Measurements from ENCODE around the gene KHDC4. TPM values are rescaled to one million over a fixed set of nuclear protein-coding genes. Genes with fewer than 3 reads are reported as not detected.

Gene KHDC4
- total and polyA plus RNA-seq, 2 of the 13 experiments (the other 11 are each of a cell fraction or from before 2014, with no cell fraction given), result 33.5 to 92.0 TPM

- peak; percentile 86; the same call in 1 of the 2 replicates for TF ChIP-seq TFE3 (CRISPR knock-in tag; IDR thresholded peaks at IDR 0.05)
- TF ChIP-seq SP140L (CRISPR knock-in tag; IDR thresholded peaks at IDR 0.05; ENCODE audit: borderline replicate concordance), result no peak
- TF ChIP-seq, protein P1, sequence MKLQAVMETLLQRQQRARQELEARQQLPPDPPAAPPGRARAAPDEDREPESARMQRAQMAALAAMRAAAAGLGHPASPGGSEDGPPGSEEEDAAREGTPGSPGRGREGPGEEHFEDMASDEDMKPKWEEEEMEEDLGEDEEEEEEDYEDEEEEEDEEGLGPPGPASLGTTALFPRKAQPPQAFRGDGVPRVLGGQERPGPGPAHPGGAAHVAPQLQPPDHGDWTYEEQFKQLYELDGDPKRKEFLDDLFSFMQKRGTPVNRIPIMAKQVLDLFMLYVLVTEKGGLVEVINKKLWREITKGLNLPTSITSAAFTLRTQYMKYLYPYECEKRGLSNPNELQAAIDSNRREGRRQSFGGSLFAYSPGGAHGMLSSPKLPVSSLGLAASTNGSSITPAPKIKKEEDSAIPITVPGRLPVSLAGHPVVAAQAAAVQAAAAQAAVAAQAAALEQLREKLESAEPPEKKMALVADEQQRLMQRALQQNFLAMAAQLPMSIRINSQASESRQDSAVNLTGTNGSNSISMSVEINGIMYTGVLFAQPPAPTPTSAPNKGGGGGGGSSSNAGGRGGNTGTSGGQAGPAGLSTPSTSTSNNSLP (IDR thresholded peaks at IDR 0.05; ENCODE audit: low read depth, low read length), result 0 out of 2 replicates have a peak, but pooled peaks have one; percentile 26
- TF ChIP-seq RNF2 (conservative IDR thresholded peaks at IDR 0.05; ENCODE audit: low read depth), result no peak
- TF ChIP-seq FOXP1 (IDR thresholded peaks at IDR 0.05), result 0 out of 2 replicates have a peak, but pooled peaks have one; percentile 15
- peak; percentile 87; the same call in 1 of the 2 replicates for TF ChIP-seq FOXP1 (CRISPR knock-in tag; IDR thresholded peaks at IDR 0.05)
- no peak for TF ChIP-seq REL (CRISPR knock-in tag; conservative IDR thresholded peaks at IDR 0.05)
- TF ChIP-seq SKI (IDR thresholded peaks at IDR 0.05; ENCODE audit: partially characterized antibody), result peak; percentile 66
- TF ChIP-seq ZBTB33 (CRISPR knock-in tag; IDR thresholded peaks at IDR 0.05), result peak; percentile 37; the same call in 1 of the 2 replicates
- TF ChIP-seq, protein P2, sequence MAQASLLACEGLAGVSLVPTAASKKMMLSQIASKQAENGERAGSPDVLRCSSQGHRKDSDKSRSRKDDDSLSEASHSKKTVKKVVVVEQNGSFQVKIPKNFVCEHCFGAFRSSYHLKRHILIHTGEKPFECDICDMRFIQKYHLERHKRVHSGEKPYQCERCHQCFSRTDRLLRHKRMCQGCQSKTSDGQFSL (CRISPR knock-in tag; IDR thresholded peaks at IDR 0.05), result no peak
- peak; percentile 76; the same call in 1 of the 2 replicates for TF ChIP-seq CEBPB (IDR thresholded peaks at IDR 0.05; ENCODE audit: borderline replicate concordance, low read depth, low read length)
- no peak for TF ChIP-seq EED (CRISPR knock-in tag; IDR thresholded peaks at IDR 0.05)
- TF ChIP-seq LCORL (IDR thresholded peaks at IDR 0.05), result peak; percentile 40; the same call in 1 of the 2 replicates
- peak; percentile 29; the same call in 1 of the 2 replicates for TF ChIP-seq LCORL (CRISPR knock-in tag; IDR thresholded peaks at IDR 0.05)
- TF ChIP-seq, protein P3, sequence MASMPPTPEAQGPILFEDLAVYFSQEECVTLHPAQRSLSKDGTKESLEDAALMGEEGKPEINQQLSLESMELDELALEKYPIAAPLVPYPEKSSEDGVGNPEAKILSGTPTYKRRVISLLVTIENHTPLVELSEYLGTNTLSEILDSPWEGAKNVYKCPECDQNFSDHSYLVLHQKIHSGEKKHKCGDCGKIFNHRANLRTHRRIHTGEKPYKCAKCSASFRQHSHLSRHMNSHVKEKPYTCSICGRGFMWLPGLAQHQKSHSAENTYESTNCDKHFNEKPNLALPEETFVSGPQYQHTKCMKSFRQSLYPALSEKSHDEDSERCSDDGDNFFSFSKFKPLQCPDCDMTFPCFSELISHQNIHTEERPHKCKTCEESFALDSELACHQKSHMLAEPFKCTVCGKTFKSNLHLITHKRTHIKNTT (CRISPR knock-in tag; IDR thresholded peaks at IDR 0.05), result no peak
- TF ChIP-seq ZNF850 (CRISPR knock-in tag; conservative IDR thresholded peaks at IDR 0.05), result no peak
- no peak for TF ChIP-seq FLYWCH1 (CRISPR knock-in tag; IDR thresholded peaks at IDR 0.05)
- TF ChIP-seq SOX13 (IDR thresholded peaks at IDR 0.05), result no peak
- TF ChIP-seq SOX13 (CRISPR knock-in tag; conservative IDR thresholded peaks at IDR 0.05 in 1 of 2, IDR thresholded peaks at IDR 0.05 in 1 of 2), result peak in 1 of 2 experiments; percentile 43; a peak in 1 of 4 replicates
- peak; percentile 82 for TF ChIP-seq MLX (CRISPR knock-in tag; IDR thresholded peaks at IDR 0.05)
- TF ChIP-seq FOXP4 (CRISPR knock-in tag; IDR thresholded peaks at IDR 0.05), result peak; percentile 83
Measured at GRCh38 chr1:155893389-155894142, 40.6 kb downstream of the KHDC4 start (continued).
